Activated CD4-positive, CD25-positive, alpha-beta regulatory T cell treated with anti-CD3 and anti-CD28 coated beads, Interleukin-2, amount 50 U/mL, for 16 hours (primary cell): ENCODE results near the gene CD79B.

Source experiments
- DNase-seq: peaks from one replicate; pipeline ENCODE4 v3.0.0-alpha.2; 2020; ENCODE audit warnings: low read depth, low spot score

CD79B gene

GRCh38 chr17:63954402-63955063 lies 22.4 kb upstream of the CD79B start:
- DNase-seq, result no peak

GRCh38 chr17:63950940-63951907 lies 19.1 kb upstream of the CD79B start:
- no peak for DNase-seq

GRCh38 chr17:63949576-63950250 lies 17.6 kb upstream of the CD79B start:
- no peak for DNase-seq

- DNase-seq, result no peak
Observed at GRCh38 chr17:63948521-63948920, 16.4 kb upstream of the CD79B start.

- no peak for DNase-seq
Observed at GRCh38 chr17:63947711-63948330, 15.7 kb upstream of the CD79B start.

GRCh38 chr17:63946440-63947363 lies 14.6 kb upstream of the CD79B start:
- DNase-seq, result no peak

- no peak for DNase-seq
Observed at GRCh38 chr17:63945784-63946439, 13.8 kb upstream of the CD79B start.

GRCh38 chr17:63944736-63945499 lies 12.8 kb upstream of the CD79B start:
- DNase-seq, result no peak

- DNase-seq, result no peak
Observed at GRCh38 chr17:63943745-63944144, 11.6 kb upstream of the CD79B start.

GRCh38 chr17:63942309-63942985 lies 10.3 kb upstream of the CD79B start:
- DNase-seq, result no peak

GRCh38 chr17:63941751-63942150 lies 9.6 kb upstream of the CD79B start:
- no peak for DNase-seq

GRCh38 chr17:63941162-63941561 lies 9.0 kb upstream of the CD79B start:
- DNase-seq, result no peak

- DNase-seq, result no peak
Observed at GRCh38 chr17:63940584-63940983, 8.5 kb upstream of the CD79B start.

GRCh38 chr17:63939884-63940283 lies 7.8 kb upstream of the CD79B start:
- no peak for DNase-seq

- no peak for DNase-seq
Observed at GRCh38 chr17:63939401-63939800, 7.3 kb upstream of the CD79B start.

- no peak for DNase-seq
Observed at GRCh38 chr17:63937920-63938319, 5.8 kb upstream of the CD79B start.

GRCh38 chr17:63937319-63937718 lies 5.2 kb upstream of the CD79B start:
- DNase-seq, result no peak

- no peak for DNase-seq
Observed at GRCh38 chr17:63934183-63935112, 2.3 kb upstream of the CD79B start.
